Fibroblast of pulmonary artery (primary cell): ENCODE results near the gene GPR137.

ENCODE experiments used
- DNase-seq: peaks from one replicate; pipeline ENCODE4 v3.0.0-alpha.2; 2010; ENCODE audit warnings: low read depth
- H3K4me3 ChIP-seq: replicated peaks from 2 replicates; pipeline ENCODE4 v1.5.1; 2011; ENCODE audit warnings: low read depth, mild to moderate bottlenecking, control low read depth, low read length, moderate library complexity
- CTCF ChIP-seq: IDR thresholded peaks from 2 replicates; pipeline ENCODE4 v1.5.1; 2011; ENCODE audit warnings: mild to moderate bottlenecking, control low read depth, low read length, inconsistent platforms; ENCODE audit errors: missing control alignments

Gene GPR137

GRCh38 chr11:64240435-64241240 lies 45.0 kb upstream of the GPR137 start, which contains the start of gene FKBP2:
TSS of gene FKBP2 (plus strand) at chr11:64241095. CDS start at chr11:64242388, 1,293 bp downstream.
- no peak for TF ChIP-seq CTCF
- DNase-seq = peak; percentile 97

GRCh38 chr11:64241241-64241490 lies 44.5 kb upstream of the GPR137 start:
- peak; percentile 100 for DNase-seq
- peak overlapping the region; percentile 84 for H3K4me3 ChIP-seq
- no peak for TF ChIP-seq CTCF

More at GRCh38 chr11:64240435-64241240, 45.0 kb upstream of the GPR137 start, which contains the start of gene FKBP2:
- H3K4me3 ChIP-seq = peak within 1 kb of the TSS; percentile 84

- DNase-seq = no peak
- H3K4me3 ChIP-seq = peak overlapping the region; percentile 84
- no peak for TF ChIP-seq CTCF
Measured at GRCh38 chr11:64241491-64242374, 43.9 kb upstream of the GPR137 start.

GRCh38 chr11:64243236-64243854 lies 42.3 kb upstream of the GPR137 start:
- H3K4me3 ChIP-seq = no peak overlapping the region
- TF ChIP-seq CTCF = no peak
- no peak for DNase-seq

GRCh38 chr11:64244107-64244506 lies 41.5 kb upstream of the GPR137 start:
- TF ChIP-seq CTCF = no peak
- H3K4me3 ChIP-seq = no peak overlapping the region
- no peak for DNase-seq

- TF ChIP-seq CTCF = no peak
- H3K4me3 ChIP-seq = peak overlapping the region; percentile 94
- no peak for DNase-seq
Measured at GRCh38 chr11:64244966-64245365, 40.7 kb upstream of the GPR137 start.
